ENCODE measurements around the gene DIP2A. TPM values are rescaled to one million over a fixed set of nuclear protein-coding genes. Genes with fewer than 3 reads are reported as not detected.

The DIP2A gene
- total and polyA plus RNA-seq, 2 of the 13 experiments (the other 11 are each of a cell fraction or from before 2014, with no cell fraction given), result 18.5 to 37.6 TPM

- TF ChIP-seq ZNF720 (CRISPR knock-in tag; IDR thresholded peaks at IDR 0.05), result no peak
- TF ChIP-seq CEBPB (IDR thresholded peaks at IDR 0.05; ENCODE audit: borderline replicate concordance, low read depth, low read length), result no peak
- no peak for TF ChIP-seq ZNF160 (CRISPR knock-in tag; IDR thresholded peaks at IDR 0.05)
- TF ChIP-seq ZHX2 (IDR thresholded peaks at IDR 0.05; ENCODE audit: low read depth), result no peak
- TF ChIP-seq ZHX2 (CRISPR knock-in tag; IDR thresholded peaks at IDR 0.05; ENCODE audit: borderline replicate concordance), result no peak
- TF ChIP-seq PPARG (CRISPR knock-in tag; conservative IDR thresholded peaks at IDR 0.05), result no peak
- no peak for TF ChIP-seq ZBTB25 (CRISPR knock-in tag; IDR thresholded peaks at IDR 0.05)
- TF ChIP-seq SYNCRIP (IDR thresholded peaks at IDR 0.05; ENCODE audit: insufficient read depth, low read depth, low read length), result no peak
- TF ChIP-seq ELK4 (CRISPR knock-in tag; IDR thresholded peaks at IDR 0.05; ENCODE audit: borderline replicate concordance), result no peak
- TF ChIP-seq HCFC1 (IDR thresholded peaks at IDR 0.05; ENCODE audit: low read depth, low read length), result no peak
- no peak for TF ChIP-seq CENPT (CRISPR knock-in tag; IDR thresholded peaks at IDR 0.05; ENCODE audit: low read depth)
- TF ChIP-seq ZNF883 (CRISPR knock-in tag; IDR thresholded peaks at IDR 0.05; ENCODE audit: not compliant biosample characterization), result no peak
- no peak for TF ChIP-seq ZNF451 (CRISPR knock-in tag; IDR thresholded peaks at IDR 0.05)
- no peak for TF ChIP-seq HINFP (CRISPR knock-in tag; IDR thresholded peaks at IDR 0.05; ENCODE audit: low read depth)
- no peak for TF ChIP-seq KAT7 (CRISPR knock-in tag; IDR thresholded peaks at IDR 0.05; ENCODE audit: borderline replicate concordance)
- no peak for TF ChIP-seq ISX (CRISPR knock-in tag; conservative IDR thresholded peaks at IDR 0.05)
- no peak for TF ChIP-seq MAFF (IDR thresholded peaks at IDR 0.05; ENCODE audit: low read depth, low read length)
- TF ChIP-seq MZF1 (CRISPR knock-in tag; IDR thresholded peaks at IDR 0.05; ENCODE audit: borderline replicate concordance), result no peak
- no peak for TF ChIP-seq ZMAT5 (CRISPR knock-in tag; IDR thresholded peaks at IDR 0.05; ENCODE audit: borderline replicate concordance, low read depth)
Observed at GRCh38 chr21:46598581-46599572, 140.2 kb downstream of the DIP2A start (continued).

All from HepG2 (cell line).